ENCODE results near the gene ODAD4. TPM values are rescaled to one million over a fixed set of nuclear protein-coding genes. Genes with fewer than 3 reads are reported as not detected.

The ODAD4 gene
- total RNA-seq, 6 experiments from 2014 or later = 0.12 to 0.13 (median 0.12) TPM; not detected in 3

GRCh38 chr17:41917192-41917591 lies 13.2 kb upstream of the ODAD4 start:
- H3K4me1 ChIP-seq = peaks cover 0 to 38% (median 17%) of the 10 kb centered on the region in 4 donors
- DNase-seq (no peak), ATAC-seq (peak in 2 of 4 donors; percentile 0 to 8)
- no peaks in the 10 kb centered on the region for H3K27me3 ChIP-seq
- H3K9me3 ChIP-seq = no peaks in the 10 kb centered on the region
- H3K36me3 ChIP-seq = peaks cover 0 to 15% (median 2%) of the 10 kb centered on the region in 4 donors
- TF ChIP-seq CTCF (IDR thresholded peaks at IDR 0.05) (no peak), POLR2A (IDR thresholded peaks at IDR 0.05) (no peak)
- intact Hi-C loops (cut with DNase I) = no loop called here
- H3K27ac ChIP-seq = peak overlapping the region; percentile 56 to 87 (median 86)
- peak overlapping the region; percentile 84 to 98 (median 94) for H3K4me3 ChIP-seq
- WGBS (ENCODE audit: insufficient coverage, low coverage, low lambda C conversion rate, missing lambda C conversion rate) = 9% methylated on average over 4 of the region's 4 CpGs

GRCh38 chr17:41917679-41918313 lies 12.6 kb upstream of the ODAD4 start:
- DNase-seq (peak; percentile 74 to 80 (median 78)), ATAC-seq (peak in 2 of 4 donors; percentile 3 to 4)
- TF ChIP-seq CTCF (IDR thresholded peaks at IDR 0.05) = no peak
- no peak for TF ChIP-seq POLR2A (IDR thresholded peaks at IDR 0.05)
- Histone ChIP-seq H3K4me1 (peaks cover 0 to 38% (median 17%) of the 10 kb centered on the region in 4 donors), H3K36me3 (peaks cover 0 to 9% (median 0%) of the 10 kb centered on the region in 4 donors), H3K27me3 (no peaks in the 10 kb centered on the region), H3K27ac (peak overlapping the region; percentile 56 to 87 (median 86)), H3K4me3 (peak overlapping the region; percentile 84 to 98 (median 94)), H3K9me3 (no peaks in the 10 kb centered on the region)
- 13% methylated on average over 10 of the region's 26 CpGs for WGBS (ENCODE audit: insufficient coverage, low coverage, low lambda C conversion rate, missing lambda C conversion rate)
- intact Hi-C loops (cut with DNase I) = no loop called here

GRCh38 chr17:41918314-41919164 lies 11.9 kb upstream of the ODAD4 start, which contains the start of gene ACLY:
Gene ACLY (minus strand): TSS chr17:41918951. CDS start chr17:41913873, 5,078 bp downstream.
- Histone ChIP-seq H3K4me1 (peaks cover 0 to 37% (median 16%) of the 10 kb centered on the region in 4 donors), H3K27ac (peak within 1 kb of the TSS; percentile 68 to 87 (median 86)), H3K4me3 (peak within 1 kb of the TSS; percentile 84 to 98 (median 94)), H3K36me3 (peaks cover 0 to 1% (median 0%) of the 10 kb centered on the region in 4 donors), H3K27me3 (no peaks in the 10 kb centered on the region), H3K9me3 (no peaks in the 10 kb centered on the region)
- WGBS (ENCODE audit: insufficient coverage, low coverage, low lambda C conversion rate, missing lambda C conversion rate) = 2% methylated on average over 19 of the region's 80 CpGs
- DNase-seq (peak; percentile 98), ATAC-seq (peak; percentile 87 to 95 (median 90))
- TF ChIP-seq POLR2A (IDR thresholded peaks at IDR 0.05) = peak; percentile 90
- no peak for TF ChIP-seq CTCF (IDR thresholded peaks at IDR 0.05)
- intact Hi-C loops (cut with DNase I) = no loop called here

GRCh38 chr17:41919165-41919817 lies 11.1 kb upstream of the ODAD4 start:
- DNase-seq = peak in 1 of 3 donors; percentile 68
- H3K4me3 ChIP-seq = peak overlapping the region; percentile 84 to 98 (median 94)
- H3K9me3 ChIP-seq = no peaks in the 10 kb centered on the region
- peak overlapping the region; percentile 68 to 86 (median 82) for H3K27ac ChIP-seq
- no peaks in the 10 kb centered on the region for H3K36me3 ChIP-seq
- H3K27me3 ChIP-seq = no peaks in the 10 kb centered on the region
- peaks cover 0 to 30% (median 12%) of the 10 kb centered on the region in 4 donors for H3K4me1 ChIP-seq
- peak; percentile 16 to 43 (median 34) for ATAC-seq
- 13% methylated on average over 11 of the region's 33 CpGs for WGBS (ENCODE audit: insufficient coverage, low coverage, low lambda C conversion rate, missing lambda C conversion rate)
- TF ChIP-seq CTCF (IDR thresholded peaks at IDR 0.05) = no peak
- TF ChIP-seq POLR2A (IDR thresholded peaks at IDR 0.05) = no peak
- intact Hi-C loops (cut with DNase I) = no loop called here
